GM12878 (cell line): ENCODE results near the gene ARL5A. TPM values are rescaled to one million over a fixed set of nuclear protein-coding genes. Genes with fewer than 3 reads are reported as not detected.

ENCODE experiments used
- ATF2 ChIP-seq: IDR thresholded peaks from 2 replicates; pipeline ENCODE4 v1.6.1; 2012; ENCODE audit warnings: low read length, inconsistent platforms
- EZH2 ChIP-seq: IDR thresholded peaks from 2 replicates; pipeline ENCODE4 v1.6.1; 2012; ENCODE audit warnings: low read depth, mild to moderate bottlenecking, control low read depth, inconsistent platforms, low read length, borderline replicate concordance; ENCODE audit not compliant: control insufficient read depth
- FOXM1 ChIP-seq: IDR thresholded peaks from 2 replicates; pipeline ENCODE4 v1.6.1; 2012; ENCODE audit warnings: low read depth, mild to moderate bottlenecking, inconsistent platforms, low read length, moderate library complexity
- JUNB ChIP-seq: IDR thresholded peaks from 2 replicates; pipeline ENCODE4 v1.6.1; 2016; ENCODE audit warnings: antibody characterized with exemption, mild to moderate bottlenecking
- KAT2A ChIP-seq: conservative IDR thresholded peaks from 2 replicates; pipeline ENCODE4 v1.6.1; 2011; ENCODE audit warnings: low read depth, low read length; ENCODE audit not compliant: control insufficient read depth
- MAX ChIP-seq: IDR thresholded peaks from 2 replicates; pipeline ENCODE4 v1.6.1; 2012; ENCODE audit warnings: low read depth, low read length, improper control_type of control experiment
- MTA3 ChIP-seq: IDR thresholded peaks from 2 replicates; pipeline ENCODE4 v1.6.1; 2012; ENCODE audit warnings: low read length, inconsistent platforms, borderline replicate concordance
- NBN ChIP-seq: fragments of 450-650 bp; IDR thresholded peaks from 2 replicates; pipeline ENCODE4 v1.6.1; 2016
- NKRF ChIP-seq: fragments of 450-650 bp; conservative IDR thresholded peaks from 2 replicates; pipeline ENCODE4 v1.6.1; 2017; ENCODE audit warnings: mild to moderate bottlenecking, moderate library complexity
- NR2C1 ChIP-seq: fragments of 450-650 bp; IDR thresholded peaks from 2 replicates; pipeline ENCODE4 v1.6.1; 2017; ENCODE audit warnings: antibody characterized with exemption, mild to moderate bottlenecking, moderate library complexity
- PAX5 ChIP-seq: IDR thresholded peaks from 2 replicates; pipeline ENCODE4 v1.6.1; 2011; ENCODE audit warnings: low read depth, low read length, borderline replicate concordance
- PAX8 ChIP-seq: fragments of 450-650 bp; IDR thresholded peaks from 2 replicates; pipeline ENCODE4 v1.6.1; 2017; ENCODE audit warnings: mild to moderate bottlenecking, moderate library complexity
- PKNOX1 ChIP-seq: fragments of 450-650 bp; IDR thresholded peaks from 2 replicates; pipeline ENCODE4 v1.6.1; 2016; ENCODE audit warnings: mild to moderate bottlenecking
- POLR2A ChIP-seq: IDR thresholded peaks from 2 replicates; pipeline ENCODE4 v1.6.1; 2011; ENCODE audit warnings: low read depth, mild to moderate bottlenecking, low read length
- POLR2AphosphoS2 ChIP-seq: IDR thresholded peaks from 2 replicates; pipeline ENCODE4 v1.6.1; 2011; ENCODE audit warnings: low read depth, mild to moderate bottlenecking, low read length, improper control_type of control experiment, moderate library complexity
- RELA ChIP-seq: fragments of 450-650 bp; IDR thresholded peaks from 2 replicates; pipeline ENCODE4 v1.8.0; 2014; ENCODE audit warnings: borderline replicate concordance; ENCODE audit not compliant: partially characterized antibody
- RFX5 ChIP-seq: IDR thresholded peaks from 2 replicates; pipeline ENCODE4 v1.6.1; 2011; ENCODE audit warnings: low read depth, low read length, improper control_type of control experiment
- SMAD1 ChIP-seq: fragments of 450-650 bp; IDR thresholded peaks from 2 replicates; pipeline ENCODE4 v1.6.1; 2018; ENCODE audit warnings: mild to moderate bottlenecking, low read depth; ENCODE audit not compliant: partially characterized antibody
- SPI1 ChIP-seq: IDR thresholded peaks from 2 replicates; pipeline ENCODE4 v1.6.1; 2011; ENCODE audit warnings: low read depth, mild to moderate bottlenecking, low read length, moderate library complexity, borderline replicate concordance; ENCODE audit not compliant: insufficient read depth
- SRF ChIP-seq, 2 experiments: IDR thresholded peaks; 2 replicates each; pipeline ENCODE4 v1.6.1; 2011; ENCODE audit warnings: low read depth in 2 of 2, low read length in 2 of 2, mild to moderate bottlenecking in 1 of 2, moderate library complexity in 1 of 2
- STAT1 ChIP-seq: fragments of 450-650 bp; conservative IDR thresholded peaks from 2 replicates; pipeline ENCODE4 v1.6.1; 2014; ENCODE audit warnings: antibody characterized with exemption, mild to moderate bottlenecking
- TAF1 ChIP-seq: IDR thresholded peaks from 2 replicates; pipeline ENCODE4 v1.6.1; 2011; ENCODE audit warnings: mild to moderate bottlenecking, low read depth, low read length, borderline replicate concordance
- TCF3 ChIP-seq: IDR thresholded peaks from 2 replicates; pipeline ENCODE4 v1.6.1; 2012; ENCODE audit warnings: low read depth, mild to moderate bottlenecking, low read length, borderline replicate concordance; ENCODE audit not compliant: insufficient read depth
- ZSCAN29 ChIP-seq: fragments of 450-650 bp; IDR thresholded peaks from 2 replicates; pipeline ENCODE4 v1.6.1; 2017; ENCODE audit warnings: mild to moderate bottlenecking, moderate library complexity
- ZZZ3 ChIP-seq: IDR thresholded peaks from 2 replicates; pipeline ENCODE4 v1.6.1; 2011; ENCODE audit warnings: low read depth; ENCODE audit not compliant: control insufficient read depth, insufficient read length
- polyA plus RNA-seq, 11 experiments: library from polyadenylated mRNA; depleted of rRNA in 4 of 11; unstranded in 6 of 11; stranded (reverse) in 5 of 11; fragments of >200 nt; fragmentation: Nextera tagmentation in 4 of 11; fragmentation: Illumina TruSeq in 1 of 11; extraction: Ambion mirVana in 4 of 11; extraction: Trizol in 1 of 11; gene quantifications; 1 replicate in 1 of 11; 2 replicates in 10 of 11; pipeline versions ENCODE4 v1.2.1 to v1.2.3, GENCODE V29; 2011 to 2016; ENCODE audit warnings: inconsistent platforms in 2 of 11, missing spikeins in 2 of 11, low read depth in 1 of 11
- total RNA-seq, 4 experiments: library from RNA; depleted of rRNA in 3 of 4; stranded (reverse); fragments of >200 nt in 3 of 4; fragmentation: Illumina TruSeq in 1 of 4; extraction: Trizol in 1 of 4; gene quantifications; 2 replicates each; pipeline versions ENCODE4 v1.2.1 to v1.2.3, GENCODE V29; 2013 to 2021

ARL5A gene
- total and polyA plus RNA-seq, 10 of the 15 experiments (the other 5 are each of a cell fraction or from before 2014, with no cell fraction given), result 9.4 to 52.9 (median 32.0) TPM

GRCh38 chr2:151771599-151772358, 56.4 kb downstream of the ARL5A start (continued):
- peak; percentile 29; the same call in 1 of the 2 replicates for TF ChIP-seq PKNOX1
- TF ChIP-seq EZH2, result no peak
- no peak for TF ChIP-seq KAT2A
- peak; percentile 61; the same call in 1 of the 2 replicates for TF ChIP-seq MTA3
- TF ChIP-seq ATF2, result peak; percentile 87
- peak; percentile 70 for TF ChIP-seq RELA
- peak; percentile 97 for TF ChIP-seq SPI1
- TF ChIP-seq NR2C1, result no peak
- TF ChIP-seq STAT1, result no peak
- no peak for TF ChIP-seq POLR2AphosphoS2
- no peak for TF ChIP-seq ZZZ3
- no peak for TF ChIP-seq MAX
- TF ChIP-seq POLR2A, result no peak
- TF ChIP-seq ZSCAN29, result no peak
- no peak for TF ChIP-seq NKRF
- TF ChIP-seq PAX5, result peak; percentile 95
- peak; percentile 90 for TF ChIP-seq TCF3
- TF ChIP-seq JUNB, result peak; percentile 47
- no peak for TF ChIP-seq TAF1
- no peak for TF ChIP-seq SMAD1
- peak; percentile 73 for TF ChIP-seq NBN
- peak; percentile 94 for TF ChIP-seq FOXM1
- 0 out of 4 replicates have a peak, but pooled peaks of 1 of the 2 experiments have one; percentile 19 for TF ChIP-seq SRF (IDR thresholded peaks at IDR 0.05; ENCODE audit: low read depth in 2 of 2, low read length in 2 of 2)
- TF ChIP-seq RFX5, result peak; percentile 71; the same call in 1 of the 2 replicates
- no peak for TF ChIP-seq PAX8
